Karpas-422 (cell line): Measurements from ENCODE around the gene JPH3. TPM values are rescaled to one million over a fixed set of nuclear protein-coding genes. Genes with fewer than 3 reads are reported as not detected.

Source experiments
- DNase-seq: peaks from one replicate; pipeline ENCODE4 v3.0.0-alpha.2; 2015
- H2AFZ ChIP-seq: fragments of 200-600 bp; sonication (generic); 2 replicates; pipeline ENCODE4 v1.6.1; 2014; ENCODE audit warnings: antibody characterized with exemption, low read length, mixed read lengths
- H3K27ac ChIP-seq: fragments of 200-600 bp; sonication (generic); 2 replicates; pipeline ENCODE4 v1.5.1; 2014; ENCODE audit warnings: mild to moderate bottlenecking, low read length, moderate library complexity
- H3K27me3 ChIP-seq: fragments of 200-600 bp; sonication (generic); 2 replicates; pipeline ENCODE4 v1.6.1; 2014; ENCODE audit warnings: low read length, mixed read lengths
- H3K36me3 ChIP-seq: fragments of 200-600 bp; sonication (generic); 2 replicates; pipeline ENCODE4 v1.6.1; 2014; ENCODE audit warnings: low read length, mixed read lengths; ENCODE audit not compliant: insufficient read depth
- H3K4me1 ChIP-seq: fragments of 200-600 bp; sonication (generic); 2 replicates; pipeline ENCODE4 v1.6.1; 2014; ENCODE audit warnings: mild to moderate bottlenecking, low read length, mixed read lengths
- H3K4me2 ChIP-seq: fragments of 200-600 bp; sonication (generic); 2 replicates; pipeline ENCODE4 v1.6.1; 2014; ENCODE audit warnings: low read length, low read depth, mild to moderate bottlenecking; ENCODE audit not compliant: poor library complexity, severe bottlenecking
- H3K4me3 ChIP-seq: fragments of 200-600 bp; sonication (generic); 2 replicates; pipeline ENCODE4 v1.5.1; 2014; ENCODE audit warnings: mild to moderate bottlenecking, antibody characterized with exemption, low read length, mixed read lengths
- H3K79me2 ChIP-seq: fragments of 200-600 bp; sonication (generic); 2 replicates; pipeline ENCODE4 v1.6.1; 2014; ENCODE audit warnings: mild to moderate bottlenecking, low read length, mixed read lengths
- H3K9ac ChIP-seq: fragments of 200-600 bp; sonication (generic); 2 replicates; pipeline ENCODE4 v1.6.0; 2014; ENCODE audit warnings: low read length
- H3K9me2 ChIP-seq: fragments of 200-600 bp; sonication (generic), shearing (Covaris generic); replicated peaks from 2 replicates; pipeline ENCODE4 v1.6.0; 2014; ENCODE audit warnings: mild to moderate bottlenecking, low read length, moderate library complexity; ENCODE audit not compliant: insufficient read depth
- H3K9me3 ChIP-seq: fragments of 300-700, 200-600 bp; sonication (generic); 2 replicates; pipeline ENCODE4 v1.6.1; 2014; ENCODE audit warnings: low read length, mixed read lengths
- H4K20me1 ChIP-seq: fragments of 200-600 bp; sonication (generic); 2 replicates; pipeline ENCODE4 v1.6.1; 2014; ENCODE audit warnings: mild to moderate bottlenecking, antibody characterized with exemption, low read length, low read depth; ENCODE audit not compliant: insufficient read depth
- total RNA-seq: library from RNA; depleted of rRNA; stranded (reverse); fragments of >200 nt; shearing (Covaris generic); gene quantifications from 2 replicates; pipeline ENCODE4 v1.2.3, GENCODE V29; 2014; ENCODE audit warnings: low replicate concordance

The JPH3 gene
- total RNA-seq, 1 experiment from 2014 or later: not detected

- Histone ChIP-seq H3K27ac (peak overlapping the region; percentile 75), H3K4me3 (no peak overlapping the region), H3K9ac (peak overlapping the region; percentile 37), H3K36me3 (no peaks in the 10 kb centered on the region), H3K4me1 (peaks cover 53% of the 10 kb centered on the region), H4K20me1 (no peaks in the 10 kb centered on the region), H3K27me3 (no peaks in the 10 kb centered on the region), H3K79me2 (no peaks in the 10 kb centered on the region), H3K4me2 (peak overlapping the region; percentile 47), H2AFZ (no peak overlapping the region), H3K9me3 (no peaks in the 10 kb centered on the region), H3K9me2 (no peaks in the 10 kb centered on the region)
- DNase-seq: peak; percentile 62
These were observed 96.4 kb downstream of the JPH3 start for GRCh38 chr16:87698676-87699199.

DNA sequence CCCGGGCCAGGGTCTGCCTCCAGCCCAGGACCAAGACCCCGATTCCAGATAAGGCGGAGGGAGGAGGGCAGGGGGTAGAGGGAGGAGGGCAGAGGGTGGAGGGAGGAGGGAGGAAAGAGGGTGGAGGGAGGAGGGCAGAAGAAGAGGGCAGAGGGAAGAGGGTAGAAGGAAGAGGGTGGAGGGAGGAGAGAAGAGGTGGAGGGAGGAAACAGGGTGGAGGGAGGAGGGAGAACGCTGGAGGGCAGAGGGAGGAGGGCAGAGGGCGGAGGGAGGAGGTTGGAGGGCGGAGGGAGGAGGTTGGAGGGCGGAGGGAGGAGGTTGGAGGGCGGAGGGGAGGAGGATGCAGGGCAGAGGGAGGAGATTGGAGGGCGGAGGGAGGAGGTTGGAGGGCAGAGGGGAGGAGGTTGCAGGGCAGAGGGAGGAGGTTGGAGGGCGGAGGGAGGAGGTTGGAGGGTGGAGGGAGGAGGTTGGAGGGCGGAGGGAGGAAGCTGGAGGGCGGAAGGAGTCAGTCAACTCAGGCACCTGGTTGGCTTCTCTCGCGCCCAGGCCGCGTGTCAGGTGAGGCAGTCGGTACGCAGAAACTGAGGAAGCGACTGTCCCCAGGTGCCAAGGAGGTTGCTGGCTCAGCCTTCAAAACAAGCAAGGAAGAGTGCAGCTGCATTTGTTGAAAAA is 98.2 kb downstream of the JPH3 start:
- DNase-seq: no peak
- H2AFZ ChIP-seq: no peak overlapping the region
- no peak overlapping the region for H3K9ac ChIP-seq
- peak overlapping the region; percentile 90; the same call in 1 of the 2 replicates for H3K27ac ChIP-seq
- H3K36me3 ChIP-seq: no peaks in the 10 kb centered on the region
- no peaks in the 10 kb centered on the region for H4K20me1 ChIP-seq
- H3K79me2 ChIP-seq: no peaks in the 10 kb centered on the region
- H3K9me3 ChIP-seq: no peaks in the 10 kb centered on the region
- H3K4me3 ChIP-seq: no peak overlapping the region
- no peaks in the 10 kb centered on the region for H3K27me3 ChIP-seq
- no peaks in the 10 kb centered on the region for H3K9me2 ChIP-seq
- peaks cover 56% of the 10 kb centered on the region for H3K4me1 ChIP-seq
- H3K4me2 ChIP-seq: no peak overlapping the region

DNA sequence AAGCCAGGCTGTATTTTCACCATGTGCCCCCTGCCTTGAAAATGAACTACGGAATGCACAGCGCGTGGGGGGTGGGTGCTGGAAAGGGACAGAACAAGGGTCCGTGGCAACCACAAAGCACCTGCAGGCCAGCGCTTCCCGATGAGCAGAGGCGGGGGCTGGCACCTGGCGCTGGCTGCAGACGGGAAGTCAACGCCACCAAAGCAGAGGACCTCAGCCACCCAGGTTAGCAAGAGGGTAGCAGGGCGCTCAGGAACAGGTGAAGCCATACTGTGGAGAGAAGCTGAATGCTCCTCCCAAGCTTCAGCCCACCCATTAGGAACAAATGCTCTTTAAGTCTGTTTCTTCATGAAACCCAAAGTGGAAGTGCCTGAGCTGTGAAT is 98.8 kb downstream of the JPH3 start:
- Histone ChIP-seq H3K4me1 (peaks cover 56% of the 10 kb centered on the region), H4K20me1 (no peaks in the 10 kb centered on the region), H3K27me3 (no peaks in the 10 kb centered on the region), H3K79me2 (no peaks in the 10 kb centered on the region), H3K9me3 (no peaks in the 10 kb centered on the region), H3K4me2 (peak overlapping the region; percentile 26), H3K36me3 (no peaks in the 10 kb centered on the region), H3K9ac (no peak overlapping the region), H3K4me3 (no peak overlapping the region), H3K9me2 (no peaks in the 10 kb centered on the region), H3K27ac (peak overlapping the region; percentile 90), H2AFZ (no peak overlapping the region)
- DNase-seq: no peak

- no peaks in the 10 kb centered on the region for H3K9me2 ChIP-seq
- H2AFZ ChIP-seq: no peak overlapping the region
- no peaks in the 10 kb centered on the region for H3K27me3 ChIP-seq
- no peaks in the 10 kb centered on the region for H4K20me1 ChIP-seq
- H3K4me1 ChIP-seq: peaks cover 56% of the 10 kb centered on the region
- peak overlapping the region; percentile 65 for H3K9ac ChIP-seq
- no peaks in the 10 kb centered on the region for H3K36me3 ChIP-seq
- peak overlapping the region; percentile 53 for H3K4me2 ChIP-seq
- no peaks in the 10 kb centered on the region for H3K79me2 ChIP-seq
- H3K27ac ChIP-seq: peak overlapping the region; percentile 90
- peak; percentile 93 for DNase-seq
- no peak overlapping the region; the same call in 1 of the 2 replicates for H3K4me3 ChIP-seq
- no peaks in the 10 kb centered on the region for H3K9me3 ChIP-seq
These were observed 99.2 kb downstream of the JPH3 start for GRCh38 chr16:87701505-87701921.

GRCh38 chr16:87702325-87702811 is 100.1 kb downstream of the JPH3 start:
- Histone ChIP-seq H3K79me2 (no peaks in the 10 kb centered on the region), H3K36me3 (no peaks in the 10 kb centered on the region), H3K4me1 (peaks cover 56% of the 10 kb centered on the region), H3K9ac (peak overlapping the region; percentile 65), H3K27ac (peak overlapping the region; percentile 90), H3K9me3 (no peaks in the 10 kb centered on the region), H3K9me2 (no peaks in the 10 kb centered on the region), H4K20me1 (no peaks in the 10 kb centered on the region), H3K27me3 (no peaks in the 10 kb centered on the region), H3K4me3 (peak overlapping the region; percentile 27; the same call in 1 of the 2 replicates), H2AFZ (no peak overlapping the region), H3K4me2 (peak overlapping the region; percentile 53)
- DNase-seq: peak; percentile 88

DNA sequence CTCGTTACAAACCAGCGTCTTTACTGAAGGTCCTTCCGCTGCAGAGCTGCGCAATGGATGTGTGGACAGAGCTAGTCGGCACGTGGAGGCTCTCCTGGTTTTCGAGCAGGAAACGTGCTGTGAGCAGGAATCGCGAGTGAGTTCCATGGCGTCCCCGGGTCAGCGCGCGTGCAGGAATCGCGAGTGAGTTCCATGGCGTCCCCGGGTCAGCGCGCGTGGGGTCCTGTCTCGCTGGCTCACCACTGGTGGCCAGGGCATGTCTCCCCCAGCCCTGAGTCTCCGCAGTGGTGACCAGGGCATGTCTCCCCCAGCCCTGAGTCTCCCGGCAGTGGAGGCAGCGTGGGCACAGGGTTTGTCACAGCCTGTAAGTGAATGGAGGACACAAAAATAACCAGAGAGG is 100.8 kb downstream of the JPH3 start:
- peak overlapping the region; percentile 90 for H3K27ac ChIP-seq
- H3K4me1 ChIP-seq: peaks cover 55% of the 10 kb centered on the region
- peak overlapping the region; percentile 53 for H3K4me2 ChIP-seq

DNA sequence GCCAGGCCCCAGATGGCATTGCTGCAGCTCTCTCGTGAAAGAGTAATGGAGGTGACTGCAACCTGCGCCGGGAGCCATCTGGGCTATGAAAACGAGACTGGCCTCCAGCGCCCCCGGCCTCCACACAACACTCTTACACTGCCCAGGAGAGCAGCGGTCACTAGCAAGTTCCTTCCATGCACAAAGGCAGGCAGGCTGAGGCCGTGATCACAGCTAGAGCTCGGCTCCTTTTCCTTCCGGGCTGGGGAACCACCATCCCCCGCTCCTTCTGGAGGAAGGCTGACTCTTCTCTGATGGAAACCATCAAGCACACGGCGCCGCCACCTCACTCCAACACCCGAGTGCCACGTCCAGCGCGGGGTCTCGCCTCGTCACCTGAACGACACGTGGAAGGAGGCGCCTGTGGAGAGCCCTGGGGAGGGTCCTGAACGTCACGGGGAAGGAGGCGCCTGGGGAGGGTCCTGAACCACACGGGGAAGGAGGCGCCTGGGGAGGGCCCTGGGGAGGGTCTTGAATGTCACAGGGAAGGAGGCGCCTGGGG is 101.6 kb downstream of the JPH3 start:
- H3K36me3 ChIP-seq: no peaks in the 10 kb centered on the region
- H3K9me3 ChIP-seq: no peaks in the 10 kb centered on the region
- no peak for DNase-seq
- H2AFZ ChIP-seq: no peak overlapping the region
- no peaks in the 10 kb centered on the region for H3K79me2 ChIP-seq
- H3K27ac ChIP-seq: no peak overlapping the region
- peaks cover 47% of the 10 kb centered on the region for H3K4me1 ChIP-seq
- H3K9me2 ChIP-seq: no peaks in the 10 kb centered on the region
- no peaks in the 10 kb centered on the region for H3K27me3 ChIP-seq
- H3K9ac ChIP-seq: no peak overlapping the region
- H3K4me2 ChIP-seq: no peak overlapping the region
- H4K20me1 ChIP-seq: no peaks in the 10 kb centered on the region
- no peak overlapping the region for H3K4me3 ChIP-seq

More for the DNA sequence above, 100.8 kb downstream of the JPH3 start:
- no peaks in the 10 kb centered on the region for H3K9me3 ChIP-seq
- no peaks in the 10 kb centered on the region for H4K20me1 ChIP-seq
- H3K4me3 ChIP-seq: no peak overlapping the region
- H3K36me3 ChIP-seq: no peaks in the 10 kb centered on the region
- no peak overlapping the region for H2AFZ ChIP-seq
- peak overlapping the region; percentile 65 for H3K9ac ChIP-seq
- H3K27me3 ChIP-seq: no peaks in the 10 kb centered on the region
- no peaks in the 10 kb centered on the region for H3K79me2 ChIP-seq
- DNase-seq: no peak
- H3K9me2 ChIP-seq: no peaks in the 10 kb centered on the region

DNA sequence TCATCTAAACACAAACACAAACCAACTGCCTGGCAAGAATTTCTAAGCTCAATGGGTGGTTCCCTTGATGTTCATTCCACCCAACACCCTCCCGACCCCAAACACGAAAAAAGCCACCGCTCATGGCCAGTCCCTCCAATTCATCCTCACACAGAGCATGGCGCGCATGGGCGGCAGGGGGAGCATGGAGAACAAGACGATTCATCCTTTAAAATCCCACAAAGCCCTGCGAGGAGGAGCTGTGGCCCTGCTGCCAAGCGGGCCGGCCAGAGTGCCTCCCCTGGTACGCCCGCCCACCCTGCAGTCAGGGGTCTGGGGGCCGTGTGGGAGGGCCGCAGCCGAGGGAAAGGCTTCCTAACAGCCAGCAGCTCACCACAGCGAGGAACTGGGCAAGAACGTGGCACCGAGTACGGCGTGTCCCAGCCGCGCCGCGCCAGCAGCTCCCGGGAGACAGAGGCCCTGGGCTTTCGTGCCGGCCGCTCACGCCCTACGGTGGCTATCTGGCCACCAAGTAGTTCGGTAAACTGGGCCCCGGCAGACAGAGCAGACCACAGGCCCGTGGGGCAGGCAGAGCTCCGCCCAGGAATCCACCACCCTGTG is 102.5 kb downstream of the JPH3 start:
- no peaks in the 10 kb centered on the region for H3K36me3 ChIP-seq
- no peak overlapping the region for H3K27ac ChIP-seq

More for the DNA sequence above, 102.5 kb downstream of the JPH3 start:
- H3K4me2 ChIP-seq: no peak overlapping the region
- no peaks in the 10 kb centered on the region for H3K27me3 ChIP-seq
- H3K4me3 ChIP-seq: no peak overlapping the region
- H3K4me1 ChIP-seq: peaks cover 38% of the 10 kb centered on the region
- H2AFZ ChIP-seq: no peak overlapping the region
- no peaks in the 10 kb centered on the region for H3K9me3 ChIP-seq
- no peak for DNase-seq
- no peaks in the 10 kb centered on the region for H3K79me2 ChIP-seq
- H3K9me2 ChIP-seq: no peaks in the 10 kb centered on the region
- H4K20me1 ChIP-seq: no peaks in the 10 kb centered on the region
- no peak overlapping the region for H3K9ac ChIP-seq
